ENCODE data around the gene CCDC102B.

DNA sequence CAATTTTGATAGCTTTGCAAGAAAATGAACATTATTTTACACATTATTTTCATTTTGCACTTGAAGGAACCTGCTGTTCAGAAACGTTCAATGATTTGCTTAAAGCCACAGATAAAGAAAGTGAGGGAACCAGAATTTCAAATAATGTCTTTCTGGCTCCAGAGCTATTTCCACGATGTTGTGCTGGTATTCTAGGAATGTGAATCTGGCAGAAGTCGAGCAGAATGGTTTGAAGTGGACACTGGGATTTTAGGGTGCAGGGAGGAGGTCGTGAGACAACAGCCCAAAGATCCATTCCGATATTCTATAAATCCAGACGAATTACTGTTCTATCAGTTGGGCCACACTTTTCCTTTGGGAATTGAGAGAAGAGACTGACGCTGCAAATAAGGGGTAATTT is 2.2 kb downstream of the CCDC102B start:
- TF ChIP-seq POLR2AphosphoS5 (IDR thresholded peaks at IDR 0.05; ENCODE audit: low read depth, low read length), result no peak
- TF ChIP-seq, protein P1, sequence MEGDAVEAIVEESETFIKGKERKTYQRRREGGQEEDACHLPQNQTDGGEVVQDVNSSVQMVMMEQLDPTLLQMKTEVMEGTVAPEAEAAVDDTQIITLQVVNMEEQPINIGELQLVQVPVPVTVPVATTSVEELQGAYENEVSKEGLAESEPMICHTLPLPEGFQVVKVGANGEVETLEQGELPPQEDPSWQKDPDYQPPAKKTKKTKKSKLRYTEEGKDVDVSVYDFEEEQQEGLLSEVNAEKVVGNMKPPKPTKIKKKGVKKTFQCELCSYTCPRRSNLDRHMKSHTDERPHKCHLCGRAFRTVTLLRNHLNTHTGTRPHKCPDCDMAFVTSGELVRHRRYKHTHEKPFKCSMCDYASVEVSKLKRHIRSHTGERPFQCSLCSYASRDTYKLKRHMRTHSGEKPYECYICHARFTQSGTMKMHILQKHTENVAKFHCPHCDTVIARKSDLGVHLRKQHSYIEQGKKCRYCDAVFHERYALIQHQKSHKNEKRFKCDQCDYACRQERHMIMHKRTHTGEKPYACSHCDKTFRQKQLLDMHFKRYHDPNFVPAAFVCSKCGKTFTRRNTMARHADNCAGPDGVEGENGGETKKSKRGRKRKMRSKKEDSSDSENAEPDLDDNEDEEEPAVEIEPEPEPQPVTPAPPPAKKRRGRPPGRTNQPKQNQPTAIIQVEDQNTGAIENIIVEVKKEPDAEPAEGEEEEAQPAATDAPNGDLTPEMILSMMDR (IDR thresholded peaks at IDR 0.05), result no peak

All from Panc1 (cell line).